Endodermal cell (in vitro differentiated cells): ENCODE results near the gene TXLNA. TPM values are rescaled to one million over a fixed set of nuclear protein-coding genes. Genes with fewer than 3 reads are reported as not detected.

Experiments used
- DNase-seq: peaks from one replicate; pipeline ENCODE4 v3.0.0-alpha.2; 2017
- H3K27ac ChIP-seq: 2 replicates; pipeline ENCODE4 v1.5.1; 2013; ENCODE audit warnings: mild to moderate bottlenecking, low read depth, low read length, moderate library complexity
- H3K27me3 ChIP-seq: 2 replicates; pipeline ENCODE4 v1.6.1; 2013; ENCODE audit warnings: mild to moderate bottlenecking, low read length, moderate library complexity; ENCODE audit not compliant: insufficient read depth, control insufficient read depth, poor library complexity, severe bottlenecking
- H3K36me3 ChIP-seq: 2 replicates; pipeline ENCODE4 v1.7.0; 2013; ENCODE audit warnings: mild to moderate bottlenecking, low read length, moderate library complexity; ENCODE audit not compliant: control insufficient read depth, insufficient read depth
- H3K4me1 ChIP-seq: one replicate; pipeline ENCODE4 v1.7.0; 2013; ENCODE audit warnings: low read length; ENCODE audit not compliant: control insufficient read depth, insufficient read depth
- H3K4me3 ChIP-seq: 2 replicates; pipeline ENCODE4 v1.5.1; 2013; ENCODE audit warnings: mild to moderate bottlenecking, low read length, moderate library complexity
- H3K9ac ChIP-seq: 2 replicates; pipeline ENCODE4 v1.6.1; 2013; ENCODE audit warnings: mild to moderate bottlenecking, low read length, moderate library complexity; ENCODE audit not compliant: poor library complexity, severe bottlenecking; ENCODE audit errors: extremely low read depth
- H3K9me3 ChIP-seq: 2 replicates; pipeline ENCODE4 v1.6.1; 2013; ENCODE audit warnings: mild to moderate bottlenecking, low read length, moderate library complexity; ENCODE audit not compliant: control insufficient read depth
- H3K27ac Mint-ChIP-seq: 2 replicates; pipeline ENCODE4 v1.8.0; 2020; ENCODE audit warnings: mixed read lengths
- H3K27me3 Mint-ChIP-seq: 2 replicates; pipeline ENCODE4 v1.8.0; 2021; ENCODE audit warnings: mild to moderate bottlenecking, mixed read lengths; ENCODE audit not compliant: insufficient read depth
- H3K36me3 Mint-ChIP-seq: 2 replicates; pipeline ENCODE4 v1.8.0; 2020; ENCODE audit warnings: low read depth, mixed read lengths
- H3K4me1 Mint-ChIP-seq: 2 replicates; pipeline ENCODE4 v1.8.0; 2020; ENCODE audit warnings: mixed read lengths
- H3K4me3 Mint-ChIP-seq: 2 replicates; pipeline ENCODE4 v1.8.0; 2020; ENCODE audit warnings: mild to moderate bottlenecking, moderate library complexity, mixed read lengths
- H3K9me3 Mint-ChIP-seq: 2 replicates; pipeline ENCODE4 v1.8.0; 2020; ENCODE audit warnings: mild to moderate bottlenecking, mixed read lengths
- WGBS, 2 experiments: methylation state at CpG; one replicate each; pipeline versions ENCODE4 v1.1.5 to v1.1.7; 2013; ENCODE audit warnings: missing lambda C conversion rate in 2 of 2, mixed read lengths in 1 of 2; ENCODE audit not compliant: insufficient coverage in 1 of 2, insufficient read length in 1 of 2; 5-methylcytosine and 5-hydroxymethylcytosine counted together
- total RNA-seq, 2 donors: library from RNA; stranded (reverse); fragmentation: NEBNext Ultra II Directional in 1 of 2; extraction: Animal tissue kit (Norgen Biotek cat#: 25700) in 1 of 2; gene quantifications; 2 replicates in 1 of 2; 3 replicates in 1 of 2; pipeline ENCODE4 v1.2.1, GENCODE V29; 2021
- TF ChIP-seq, protein P1 (sequence below): fragments of 200-600 bp; sonication (generic); conservative IDR thresholded peaks from 2 replicates; pipeline ENCODE4 v1.5.0; 2021; ENCODE audit warnings: antibody characterized with exemption, mild to moderate bottlenecking

Gene TXLNA
- total RNA-seq, 2 donors from 2014 or later: 38.3 to 39.4 TPM

DNA sequence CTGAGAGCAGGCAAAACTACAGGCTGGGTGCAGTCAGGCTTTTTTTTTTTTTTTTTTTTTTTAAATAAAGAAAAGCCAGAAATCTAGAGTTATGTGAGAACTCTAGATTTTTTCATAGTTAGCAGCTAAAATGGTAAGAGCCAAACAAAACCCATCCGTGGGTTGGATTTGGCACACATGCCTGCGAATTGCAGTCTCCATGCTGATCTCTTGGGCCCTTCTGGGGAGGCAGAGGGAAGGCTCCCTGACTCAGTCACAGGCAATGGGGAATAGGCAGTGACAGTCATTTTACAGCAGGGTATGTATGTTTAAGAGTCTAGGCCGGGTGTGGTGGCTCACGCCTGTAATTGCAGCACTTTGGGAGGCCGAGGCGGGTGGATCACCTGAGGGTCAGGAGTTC lies 2.6 kb downstream of the TXLNA start:
- no peak for DNase-seq
- H3K27me3 Mint-ChIP-seq: no peaks in the 10 kb centered on the region
- Histone ChIP-seq H3K4me1 (no peaks in the 10 kb centered on the region), H3K4me3 (no peak overlapping the region), H3K9ac (no peak overlapping the region), H3K36me3 (peaks cover 55% of the 10 kb centered on the region), H3K27ac (no peak overlapping the region), H3K27me3 (no peaks in the 10 kb centered on the region), H3K9me3 (no peaks in the 10 kb centered on the region)
- H3K36me3 Mint-ChIP-seq: peaks cover 44% of the 10 kb centered on the region
- peaks cover 29% of the 10 kb centered on the region for H3K4me1 Mint-ChIP-seq
- WGBS, 2 experiments: 83 to 93% methylated on average over 3 to 6 of the region's 6 CpGs
- TF ChIP-seq, protein P1, sequence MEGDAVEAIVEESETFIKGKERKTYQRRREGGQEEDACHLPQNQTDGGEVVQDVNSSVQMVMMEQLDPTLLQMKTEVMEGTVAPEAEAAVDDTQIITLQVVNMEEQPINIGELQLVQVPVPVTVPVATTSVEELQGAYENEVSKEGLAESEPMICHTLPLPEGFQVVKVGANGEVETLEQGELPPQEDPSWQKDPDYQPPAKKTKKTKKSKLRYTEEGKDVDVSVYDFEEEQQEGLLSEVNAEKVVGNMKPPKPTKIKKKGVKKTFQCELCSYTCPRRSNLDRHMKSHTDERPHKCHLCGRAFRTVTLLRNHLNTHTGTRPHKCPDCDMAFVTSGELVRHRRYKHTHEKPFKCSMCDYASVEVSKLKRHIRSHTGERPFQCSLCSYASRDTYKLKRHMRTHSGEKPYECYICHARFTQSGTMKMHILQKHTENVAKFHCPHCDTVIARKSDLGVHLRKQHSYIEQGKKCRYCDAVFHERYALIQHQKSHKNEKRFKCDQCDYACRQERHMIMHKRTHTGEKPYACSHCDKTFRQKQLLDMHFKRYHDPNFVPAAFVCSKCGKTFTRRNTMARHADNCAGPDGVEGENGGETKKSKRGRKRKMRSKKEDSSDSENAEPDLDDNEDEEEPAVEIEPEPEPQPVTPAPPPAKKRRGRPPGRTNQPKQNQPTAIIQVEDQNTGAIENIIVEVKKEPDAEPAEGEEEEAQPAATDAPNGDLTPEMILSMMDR: no peak
- H3K9me3 Mint-ChIP-seq: no peaks in the 10 kb centered on the region
- no peak overlapping the region for H3K27ac Mint-ChIP-seq
- no peak overlapping the region for H3K4me3 Mint-ChIP-seq

GRCh38 chr1:32184650-32185049 lies 5.2 kb downstream of the TXLNA start:
- H3K4me1 ChIP-seq: no peaks in the 10 kb centered on the region
- no peak overlapping the region for H3K27ac ChIP-seq
- Mint-ChIP-seq H3K36me3 (peaks cover 69% of the 10 kb centered on the region), H3K9me3 (no peaks in the 10 kb centered on the region), H3K27ac (no peak overlapping the region), H3K27me3 (no peaks in the 10 kb centered on the region), H3K4me1 (peaks cover 13% of the 10 kb centered on the region), H3K4me3 (no peak overlapping the region)
- H3K9ac ChIP-seq: no peak overlapping the region
- no peak for DNase-seq
- H3K4me3 ChIP-seq: no peak overlapping the region
- TF ChIP-seq, protein P1: no peak
- H3K9me3 ChIP-seq: no peaks in the 10 kb centered on the region
- no peaks in the 10 kb centered on the region for H3K27me3 ChIP-seq
- peaks cover 81% of the 10 kb centered on the region for H3K36me3 ChIP-seq

DNA sequence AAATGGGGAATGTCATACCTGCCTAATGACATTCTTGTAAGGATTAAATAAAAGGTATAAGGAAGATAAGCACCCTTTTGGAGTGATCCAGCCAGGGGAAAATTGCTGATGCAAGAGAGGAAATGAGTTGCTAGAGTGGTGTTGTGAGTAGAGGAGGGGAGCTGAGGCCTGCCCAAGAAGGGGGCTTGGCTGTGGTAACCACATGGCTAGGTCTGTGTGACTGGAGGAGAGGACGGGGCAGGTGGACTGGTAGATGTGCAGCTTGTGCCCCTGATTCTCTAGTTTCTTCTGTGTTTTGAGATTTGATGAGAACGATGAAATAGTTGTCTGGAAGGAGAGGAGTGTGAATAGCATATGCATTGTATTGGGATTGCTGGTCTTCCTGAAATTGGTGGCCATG lies 6.6 kb downstream of the TXLNA start:
- Histone ChIP-seq H3K27me3 (no peaks in the 10 kb centered on the region), H3K27ac (no peak overlapping the region), H3K36me3 (peaks cover 90% of the 10 kb centered on the region), H3K4me1 (no peaks in the 10 kb centered on the region), H3K9me3 (no peaks in the 10 kb centered on the region), H3K9ac (no peak overlapping the region), H3K4me3 (no peak overlapping the region)
- Mint-ChIP-seq H3K27ac (peak overlapping the region; percentile 50), H3K4me3 (no peak overlapping the region), H3K36me3 (peaks cover 76% of the 10 kb centered on the region), H3K9me3 (no peaks in the 10 kb centered on the region), H3K27me3 (no peaks in the 10 kb centered on the region), H3K4me1 (peaks cover 6% of the 10 kb centered on the region)
- DNase-seq: no peak
- 94 to 100% methylated on average over 2 of the region's 2 CpGs for WGBS, 2 experiments
- TF ChIP-seq, protein P1: no peak
